Measurements from ENCODE around the gene GUCY2C.

DNA sequence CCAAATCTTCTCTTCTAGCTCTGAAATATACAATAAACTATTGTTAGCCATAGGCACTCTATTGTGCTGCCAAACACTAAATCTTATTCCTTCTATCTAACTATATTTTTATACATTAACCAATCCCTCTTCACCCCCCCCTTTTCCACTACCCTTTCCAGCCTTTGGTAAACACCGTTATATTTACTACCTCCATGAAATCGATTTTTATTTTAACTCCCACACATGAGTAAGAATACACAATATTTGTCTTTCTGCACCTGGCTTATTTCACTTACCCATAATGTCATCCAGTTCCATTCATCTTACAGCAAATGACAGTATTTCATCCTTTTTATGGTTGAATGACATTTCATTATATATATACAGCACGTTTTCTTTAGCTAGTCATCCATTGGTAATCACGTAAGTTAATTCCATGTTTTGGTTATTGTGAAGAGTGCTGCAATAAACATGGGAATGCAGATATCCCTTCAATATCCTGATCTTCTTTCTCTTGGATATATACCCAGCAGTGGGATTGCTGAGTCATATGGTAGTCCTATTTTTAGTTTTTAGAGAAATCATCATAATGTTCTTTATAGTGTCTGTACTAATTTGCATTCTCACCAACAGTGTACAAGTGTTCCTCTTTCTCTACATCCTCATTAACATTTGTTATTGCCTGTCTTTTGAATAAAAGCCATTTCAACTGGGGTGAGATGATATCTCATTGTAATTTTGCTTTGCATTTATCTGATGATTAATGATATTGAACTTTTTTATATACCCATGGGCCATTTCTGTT is 94.5 kb downstream of the GUCY2C start:
- TF ChIP-seq, protein P1, sequence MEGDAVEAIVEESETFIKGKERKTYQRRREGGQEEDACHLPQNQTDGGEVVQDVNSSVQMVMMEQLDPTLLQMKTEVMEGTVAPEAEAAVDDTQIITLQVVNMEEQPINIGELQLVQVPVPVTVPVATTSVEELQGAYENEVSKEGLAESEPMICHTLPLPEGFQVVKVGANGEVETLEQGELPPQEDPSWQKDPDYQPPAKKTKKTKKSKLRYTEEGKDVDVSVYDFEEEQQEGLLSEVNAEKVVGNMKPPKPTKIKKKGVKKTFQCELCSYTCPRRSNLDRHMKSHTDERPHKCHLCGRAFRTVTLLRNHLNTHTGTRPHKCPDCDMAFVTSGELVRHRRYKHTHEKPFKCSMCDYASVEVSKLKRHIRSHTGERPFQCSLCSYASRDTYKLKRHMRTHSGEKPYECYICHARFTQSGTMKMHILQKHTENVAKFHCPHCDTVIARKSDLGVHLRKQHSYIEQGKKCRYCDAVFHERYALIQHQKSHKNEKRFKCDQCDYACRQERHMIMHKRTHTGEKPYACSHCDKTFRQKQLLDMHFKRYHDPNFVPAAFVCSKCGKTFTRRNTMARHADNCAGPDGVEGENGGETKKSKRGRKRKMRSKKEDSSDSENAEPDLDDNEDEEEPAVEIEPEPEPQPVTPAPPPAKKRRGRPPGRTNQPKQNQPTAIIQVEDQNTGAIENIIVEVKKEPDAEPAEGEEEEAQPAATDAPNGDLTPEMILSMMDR (IDR thresholded peaks at IDR 0.05; ENCODE audit: low read depth, low read length, poor library complexity, severe bottlenecking), result no peak
- no peak for TF ChIP-seq EZH2phosphoT487 (IDR thresholded peaks at IDR 0.05; ENCODE audit: borderline replicate concordance, low read length)
